ENCODE results near the gene GTPBP1.

GTPBP1 gene

GRCh38 chr22:38727530-38728451, 22.0 kb downstream of the GTPBP1 start:
- no peak for DNase-seq (ENCODE audit: low read depth)
- Histone ChIP-seq H3K4me1 (ENCODE audit: control insufficient read depth, insufficient read depth, low read length) (peaks cover 11% of the 10 kb centered on the region), H3K27me3 (replicated peaks; ENCODE audit: control insufficient read depth, insufficient read depth, low read length) (no peaks in the 10 kb centered on the region), H3K4me3 (ENCODE audit: low read length) (no peak overlapping the region), H3K9me3 (ENCODE audit: control insufficient read depth, low read length) (no peaks in the 10 kb centered on the region), H3K36me3 (ENCODE audit: control insufficient read depth, insufficient read depth, low read length, severe bottlenecking) (peaks cover 87% of the 10 kb centered on the region), H3K9ac (ENCODE audit: low read length) (no peak overlapping the region)

- Histone ChIP-seq H3K4me1 (ENCODE audit: control insufficient read depth, insufficient read depth, low read length) (peaks cover 19% of the 10 kb centered on the region), H3K27me3 (replicated peaks; ENCODE audit: control insufficient read depth, insufficient read depth, low read length) (no peaks in the 10 kb centered on the region), H3K36me3 (ENCODE audit: control insufficient read depth, insufficient read depth, low read length, severe bottlenecking) (peaks cover 74% of the 10 kb centered on the region), H3K9ac (ENCODE audit: low read length) (no peak overlapping the region), H3K4me3 (ENCODE audit: low read length) (no peak overlapping the region), H3K9me3 (ENCODE audit: control insufficient read depth, low read length) (no peaks in the 10 kb centered on the region)
- no peak for DNase-seq (ENCODE audit: low read depth)
Measured at GRCh38 chr22:38728871-38729796, 23.4 kb downstream of the GTPBP1 start.

- Histone ChIP-seq H3K4me3 (ENCODE audit: low read length) (no peak overlapping the region), H3K9me3 (ENCODE audit: control insufficient read depth, low read length) (no peaks in the 10 kb centered on the region), H3K9ac (ENCODE audit: low read length) (no peak overlapping the region), H3K27me3 (replicated peaks; ENCODE audit: control insufficient read depth, insufficient read depth, low read length) (no peaks in the 10 kb centered on the region), H3K36me3 (ENCODE audit: control insufficient read depth, insufficient read depth, low read length, severe bottlenecking) (peaks cover 66% of the 10 kb centered on the region), H3K4me1 (ENCODE audit: control insufficient read depth, insufficient read depth, low read length) (peaks cover 24% of the 10 kb centered on the region)
- no peak for DNase-seq (ENCODE audit: low read depth)
Measured at GRCh38 chr22:38729946-38730345, 24.2 kb downstream of the GTPBP1 start.

- Histone ChIP-seq H3K4me3 (ENCODE audit: low read length) (no peak overlapping the region), H3K27me3 (replicated peaks; ENCODE audit: control insufficient read depth, insufficient read depth, low read length) (no peaks in the 10 kb centered on the region), H3K4me1 (ENCODE audit: control insufficient read depth, insufficient read depth, low read length) (peaks cover 24% of the 10 kb centered on the region), H3K36me3 (ENCODE audit: control insufficient read depth, insufficient read depth, low read length, severe bottlenecking) (peaks cover 68% of the 10 kb centered on the region), H3K9me3 (ENCODE audit: control insufficient read depth, low read length) (no peaks in the 10 kb centered on the region), H3K9ac (ENCODE audit: low read length) (no peak overlapping the region)
- no peak for DNase-seq (ENCODE audit: low read depth)
Measured at GRCh38 chr22:38730411-38730871, 24.7 kb downstream of the GTPBP1 start.

- peaks cover 66% of the 10 kb centered on the region for H3K36me3 ChIP-seq (ENCODE audit: control insufficient read depth, insufficient read depth, low read length, severe bottlenecking)
- no peak for DNase-seq (ENCODE audit: low read depth)
- H3K9me3 ChIP-seq (ENCODE audit: control insufficient read depth, low read length), result no peaks in the 10 kb centered on the region
- peaks cover 24% of the 10 kb centered on the region for H3K4me1 ChIP-seq (ENCODE audit: control insufficient read depth, insufficient read depth, low read length)
- H3K9ac ChIP-seq (ENCODE audit: low read length), result no peak overlapping the region
- H3K27me3 ChIP-seq (replicated peaks; ENCODE audit: control insufficient read depth, insufficient read depth, low read length), result no peaks in the 10 kb centered on the region
- no peak overlapping the region for H3K4me3 ChIP-seq (ENCODE audit: low read length)
Measured at GRCh38 chr22:38731703-38732161, 26.0 kb downstream of the GTPBP1 start.

GRCh38 chr22:38732251-38732815, 26.6 kb downstream of the GTPBP1 start:
- H3K9ac ChIP-seq (ENCODE audit: low read length), result no peak overlapping the region
- no peaks in the 10 kb centered on the region for H3K27me3 ChIP-seq (replicated peaks; ENCODE audit: control insufficient read depth, insufficient read depth, low read length)
- H3K36me3 ChIP-seq (ENCODE audit: control insufficient read depth, insufficient read depth, low read length, severe bottlenecking), result peaks cover 66% of the 10 kb centered on the region
- no peak for DNase-seq (ENCODE audit: low read depth)
- H3K9me3 ChIP-seq (ENCODE audit: control insufficient read depth, low read length), result no peaks in the 10 kb centered on the region
- peaks cover 24% of the 10 kb centered on the region for H3K4me1 ChIP-seq (ENCODE audit: control insufficient read depth, insufficient read depth, low read length)
- no peak overlapping the region for H3K4me3 ChIP-seq (ENCODE audit: low read length)

GRCh38 chr22:38733329-38733723, 27.6 kb downstream of the GTPBP1 start:
- peak; percentile 51 for DNase-seq (ENCODE audit: low read depth)
- H3K4me3 ChIP-seq (ENCODE audit: low read length), result no peak overlapping the region
- peaks cover 66% of the 10 kb centered on the region for H3K36me3 ChIP-seq (ENCODE audit: control insufficient read depth, insufficient read depth, low read length, severe bottlenecking)
- peaks cover 20% of the 10 kb centered on the region for H3K4me1 ChIP-seq (ENCODE audit: control insufficient read depth, insufficient read depth, low read length)
- no peak overlapping the region for H3K9ac ChIP-seq (ENCODE audit: low read length)
- no peaks in the 10 kb centered on the region for H3K27me3 ChIP-seq (replicated peaks; ENCODE audit: control insufficient read depth, insufficient read depth, low read length)
- H3K9me3 ChIP-seq (ENCODE audit: control insufficient read depth, low read length), result no peaks in the 10 kb centered on the region

GRCh38 chr22:38733724-38734381, 28.1 kb downstream of the GTPBP1 start:
- Histone ChIP-seq H3K27me3 (replicated peaks; ENCODE audit: control insufficient read depth, insufficient read depth, low read length) (no peaks in the 10 kb centered on the region), H3K9me3 (ENCODE audit: control insufficient read depth, low read length) (no peaks in the 10 kb centered on the region), H3K9ac (ENCODE audit: low read length) (peak overlapping the region; percentile 18), H3K4me3 (ENCODE audit: low read length) (no peak overlapping the region), H3K4me1 (ENCODE audit: control insufficient read depth, insufficient read depth, low read length) (peaks cover 16% of the 10 kb centered on the region), H3K36me3 (ENCODE audit: control insufficient read depth, insufficient read depth, low read length, severe bottlenecking) (peaks cover 66% of the 10 kb centered on the region)
- DNase-seq (ENCODE audit: low read depth), result peak; percentile 3

GRCh38 chr22:38734421-38735100, 28.8 kb downstream of the GTPBP1 start:
- Histone ChIP-seq H3K36me3 (ENCODE audit: control insufficient read depth, insufficient read depth, low read length, severe bottlenecking) (peaks cover 66% of the 10 kb centered on the region), H3K4me3 (ENCODE audit: low read length) (no peak overlapping the region), H3K9ac (ENCODE audit: low read length) (peak overlapping the region; percentile 18), H3K4me1 (ENCODE audit: control insufficient read depth, insufficient read depth, low read length) (peaks cover 12% of the 10 kb centered on the region), H3K27me3 (replicated peaks; ENCODE audit: control insufficient read depth, insufficient read depth, low read length) (no peaks in the 10 kb centered on the region), H3K9me3 (ENCODE audit: control insufficient read depth, low read length) (no peaks in the 10 kb centered on the region)
- DNase-seq (ENCODE audit: low read depth), result no peak

GRCh38 chr22:38735126-38735464, 29.4 kb downstream of the GTPBP1 start:
- H3K36me3 ChIP-seq (ENCODE audit: control insufficient read depth, insufficient read depth, low read length, severe bottlenecking), result peaks cover 66% of the 10 kb centered on the region
- no peak overlapping the region for H3K4me3 ChIP-seq (ENCODE audit: low read length)
- DNase-seq (ENCODE audit: low read depth), result no peak
- H3K4me1 ChIP-seq (ENCODE audit: control insufficient read depth, insufficient read depth, low read length), result peaks cover 12% of the 10 kb centered on the region
- no peaks in the 10 kb centered on the region for H3K9me3 ChIP-seq (ENCODE audit: control insufficient read depth, low read length)
- no peak overlapping the region for H3K9ac ChIP-seq (ENCODE audit: low read length)
- no peaks in the 10 kb centered on the region for H3K27me3 ChIP-seq (replicated peaks; ENCODE audit: control insufficient read depth, insufficient read depth, low read length)

Measured in adipocyte (in vitro differentiated cells).